ENCODE data around the gene MAP7.

DNA sequence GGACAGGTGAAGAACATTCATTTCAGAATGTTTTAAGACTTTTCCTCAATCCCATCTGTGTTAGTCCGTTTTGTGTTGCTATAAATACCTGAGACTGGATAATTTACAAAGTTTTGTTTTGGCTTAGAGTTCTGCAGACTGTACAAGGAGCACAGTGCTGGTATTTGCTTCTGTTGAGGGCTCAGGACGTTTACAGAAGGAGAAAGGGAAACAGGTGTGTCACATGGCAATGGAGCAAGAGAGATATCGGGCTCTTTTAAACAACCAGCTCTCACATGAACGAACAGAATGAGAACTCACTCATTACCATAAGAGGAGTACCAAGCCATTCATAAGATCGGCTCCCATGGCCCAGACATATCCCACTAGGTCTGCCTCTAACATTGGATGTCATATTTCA is 16.7 kb downstream of the MAP7 start:
- no peak for TF ChIP-seq POLR2AphosphoS5 (IDR thresholded peaks at IDR 0.05; ENCODE audit: low read depth)
- TF ChIP-seq, protein P1, sequence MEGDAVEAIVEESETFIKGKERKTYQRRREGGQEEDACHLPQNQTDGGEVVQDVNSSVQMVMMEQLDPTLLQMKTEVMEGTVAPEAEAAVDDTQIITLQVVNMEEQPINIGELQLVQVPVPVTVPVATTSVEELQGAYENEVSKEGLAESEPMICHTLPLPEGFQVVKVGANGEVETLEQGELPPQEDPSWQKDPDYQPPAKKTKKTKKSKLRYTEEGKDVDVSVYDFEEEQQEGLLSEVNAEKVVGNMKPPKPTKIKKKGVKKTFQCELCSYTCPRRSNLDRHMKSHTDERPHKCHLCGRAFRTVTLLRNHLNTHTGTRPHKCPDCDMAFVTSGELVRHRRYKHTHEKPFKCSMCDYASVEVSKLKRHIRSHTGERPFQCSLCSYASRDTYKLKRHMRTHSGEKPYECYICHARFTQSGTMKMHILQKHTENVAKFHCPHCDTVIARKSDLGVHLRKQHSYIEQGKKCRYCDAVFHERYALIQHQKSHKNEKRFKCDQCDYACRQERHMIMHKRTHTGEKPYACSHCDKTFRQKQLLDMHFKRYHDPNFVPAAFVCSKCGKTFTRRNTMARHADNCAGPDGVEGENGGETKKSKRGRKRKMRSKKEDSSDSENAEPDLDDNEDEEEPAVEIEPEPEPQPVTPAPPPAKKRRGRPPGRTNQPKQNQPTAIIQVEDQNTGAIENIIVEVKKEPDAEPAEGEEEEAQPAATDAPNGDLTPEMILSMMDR (conservative IDR thresholded peaks at IDR 0.05; ENCODE audit: low read depth in 2 of 2): no peak
- TF ChIP-seq, protein P2, sequence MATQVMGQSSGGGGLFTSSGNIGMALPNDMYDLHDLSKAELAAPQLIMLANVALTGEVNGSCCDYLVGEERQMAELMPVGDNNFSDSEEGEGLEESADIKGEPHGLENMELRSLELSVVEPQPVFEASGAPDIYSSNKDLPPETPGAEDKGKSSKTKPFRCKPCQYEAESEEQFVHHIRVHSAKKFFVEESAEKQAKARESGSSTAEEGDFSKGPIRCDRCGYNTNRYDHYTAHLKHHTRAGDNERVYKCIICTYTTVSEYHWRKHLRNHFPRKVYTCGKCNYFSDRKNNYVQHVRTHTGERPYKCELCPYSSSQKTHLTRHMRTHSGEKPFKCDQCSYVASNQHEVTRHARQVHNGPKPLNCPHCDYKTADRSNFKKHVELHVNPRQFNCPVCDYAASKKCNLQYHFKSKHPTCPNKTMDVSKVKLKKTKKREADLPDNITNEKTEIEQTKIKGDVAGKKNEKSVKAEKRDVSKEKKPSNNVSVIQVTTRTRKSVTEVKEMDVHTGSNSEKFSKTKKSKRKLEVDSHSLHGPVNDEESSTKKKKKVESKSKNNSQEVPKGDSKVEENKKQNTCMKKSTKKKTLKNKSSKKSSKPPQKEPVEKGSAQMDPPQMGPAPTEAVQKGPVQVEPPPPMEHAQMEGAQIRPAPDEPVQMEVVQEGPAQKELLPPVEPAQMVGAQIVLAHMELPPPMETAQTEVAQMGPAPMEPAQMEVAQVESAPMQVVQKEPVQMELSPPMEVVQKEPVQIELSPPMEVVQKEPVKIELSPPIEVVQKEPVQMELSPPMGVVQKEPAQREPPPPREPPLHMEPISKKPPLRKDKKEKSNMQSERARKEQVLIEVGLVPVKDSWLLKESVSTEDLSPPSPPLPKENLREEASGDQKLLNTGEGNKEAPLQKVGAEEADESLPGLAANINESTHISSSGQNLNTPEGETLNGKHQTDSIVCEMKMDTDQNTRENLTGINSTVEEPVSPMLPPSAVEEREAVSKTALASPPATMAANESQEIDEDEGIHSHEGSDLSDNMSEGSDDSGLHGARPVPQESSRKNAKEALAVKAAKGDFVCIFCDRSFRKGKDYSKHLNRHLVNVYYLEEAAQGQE (IDR thresholded peaks at IDR 0.05; ENCODE audit: unreplicated experiment): no peak
- TF ChIP-seq EZH2phosphoT487 (IDR thresholded peaks at IDR 0.05; ENCODE audit: unreplicated experiment): no peak
- TF ChIP-seq, protein P3, sequence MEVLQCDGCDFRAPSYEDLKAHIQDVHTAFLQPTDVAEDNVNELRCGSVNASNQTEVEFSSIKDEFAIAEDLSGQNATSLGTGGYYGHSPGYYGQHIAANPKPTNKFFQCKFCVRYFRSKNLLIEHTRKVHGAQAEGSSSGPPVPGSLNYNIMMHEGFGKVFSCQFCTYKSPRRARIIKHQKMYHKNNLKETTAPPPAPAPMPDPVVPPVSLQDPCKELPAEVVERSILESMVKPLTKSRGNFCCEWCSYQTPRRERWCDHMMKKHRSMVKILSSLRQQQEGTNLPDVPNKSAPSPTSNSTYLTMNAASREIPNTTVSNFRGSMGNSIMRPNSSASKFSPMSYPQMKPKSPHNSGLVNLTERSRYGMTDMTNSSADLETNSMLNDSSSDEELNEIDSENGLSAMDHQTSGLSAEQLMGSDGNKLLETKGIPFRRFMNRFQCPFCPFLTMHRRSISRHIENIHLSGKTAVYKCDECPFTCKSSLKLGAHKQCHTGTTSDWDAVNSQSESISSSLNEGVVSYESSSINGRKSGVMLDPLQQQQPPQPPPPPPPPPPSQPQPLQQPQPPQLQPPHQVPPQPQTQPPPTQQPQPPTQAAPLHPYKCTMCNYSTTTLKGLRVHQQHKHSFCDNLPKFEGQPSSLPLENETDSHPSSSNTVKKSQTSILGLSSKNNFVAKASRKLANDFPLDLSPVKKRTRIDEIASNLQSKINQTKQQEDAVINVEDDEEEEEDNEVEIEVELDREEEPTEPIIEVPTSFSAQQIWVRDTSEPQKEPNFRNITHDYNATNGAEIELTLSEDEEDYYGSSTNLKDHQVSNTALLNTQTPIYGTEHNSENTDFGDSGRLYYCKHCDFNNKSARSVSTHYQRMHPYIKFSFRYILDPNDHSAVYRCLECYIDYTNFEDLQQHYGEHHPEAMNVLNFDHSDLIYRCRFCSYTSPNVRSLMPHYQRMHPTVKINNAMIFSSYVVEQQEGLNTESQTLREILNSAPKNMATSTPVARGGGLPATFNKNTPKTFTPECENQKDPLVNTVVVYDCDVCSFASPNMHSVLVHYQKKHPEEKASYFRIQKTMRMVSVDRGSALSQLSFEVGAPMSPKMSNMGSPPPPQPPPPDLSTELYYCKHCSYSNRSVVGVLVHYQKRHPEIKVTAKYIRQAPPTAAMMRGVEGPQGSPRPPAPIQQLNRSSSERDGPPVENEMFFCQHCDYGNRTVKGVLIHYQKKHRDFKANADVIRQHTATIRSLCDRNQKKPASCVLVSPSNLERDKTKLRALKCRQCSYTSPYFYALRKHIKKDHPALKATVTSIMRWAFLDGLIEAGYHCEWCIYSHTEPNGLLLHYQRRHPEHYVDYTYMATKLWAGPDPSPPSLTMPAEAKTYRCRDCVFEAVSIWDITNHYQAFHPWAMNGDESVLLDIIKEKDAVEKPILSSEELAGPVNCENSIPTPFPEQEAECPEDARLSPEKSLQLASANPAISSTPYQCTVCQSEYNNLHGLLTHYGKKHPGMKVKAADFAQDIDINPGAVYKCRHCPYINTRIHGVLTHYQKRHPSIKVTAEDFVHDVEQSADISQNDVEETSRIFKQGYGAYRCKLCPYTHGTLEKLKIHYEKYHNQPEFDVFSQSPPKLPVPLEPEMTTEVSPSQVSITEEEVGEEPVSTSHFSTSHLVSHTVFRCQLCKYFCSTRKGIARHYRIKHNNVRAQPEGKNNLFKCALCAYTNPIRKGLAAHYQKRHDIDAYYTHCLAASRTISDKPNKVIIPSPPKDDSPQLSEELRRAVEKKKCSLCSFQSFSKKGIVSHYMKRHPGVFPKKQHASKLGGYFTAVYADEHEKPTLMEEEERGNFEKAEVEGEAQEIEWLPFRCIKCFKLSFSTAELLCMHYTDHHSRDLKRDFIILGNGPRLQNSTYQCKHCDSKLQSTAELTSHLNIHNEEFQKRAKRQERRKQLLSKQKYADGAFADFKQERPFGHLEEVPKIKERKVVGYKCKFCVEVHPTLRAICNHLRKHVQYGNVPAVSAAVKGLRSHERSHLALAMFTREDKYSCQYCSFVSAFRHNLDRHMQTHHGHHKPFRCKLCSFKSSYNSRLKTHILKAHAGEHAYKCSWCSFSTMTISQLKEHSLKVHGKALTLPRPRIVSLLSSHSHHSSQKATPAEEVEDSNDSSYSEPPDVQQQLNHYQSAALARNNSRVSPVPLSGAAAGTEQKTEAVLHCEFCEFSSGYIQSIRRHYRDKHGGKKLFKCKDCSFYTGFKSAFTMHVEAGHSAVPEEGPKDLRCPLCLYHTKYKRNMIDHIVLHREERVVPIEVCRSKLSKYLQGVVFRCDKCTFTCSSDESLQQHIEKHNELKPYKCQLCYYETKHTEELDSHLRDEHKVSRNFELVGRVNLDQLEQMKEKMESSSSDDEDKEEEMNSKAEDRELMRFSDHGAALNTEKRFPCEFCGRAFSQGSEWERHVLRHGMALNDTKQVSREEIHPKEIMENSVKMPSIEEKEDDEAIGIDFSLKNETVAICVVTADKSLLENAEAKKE (CRISPR knock-in tag; IDR thresholded peaks at IDR 0.05): no peak
- TF ChIP-seq EZH2 (IDR thresholded peaks at IDR 0.05; ENCODE audit: low read depth, unreplicated experiment): no peak
- no peak for TF ChIP-seq ZNF331 (CRISPR knock-in tag; IDR thresholded peaks at IDR 0.05; ENCODE audit: low read depth)
- no peak for TF ChIP-seq NANOG (IDR thresholded peaks at IDR 0.05; ENCODE audit: borderline replicate concordance)
- TF ChIP-seq, protein P4, sequence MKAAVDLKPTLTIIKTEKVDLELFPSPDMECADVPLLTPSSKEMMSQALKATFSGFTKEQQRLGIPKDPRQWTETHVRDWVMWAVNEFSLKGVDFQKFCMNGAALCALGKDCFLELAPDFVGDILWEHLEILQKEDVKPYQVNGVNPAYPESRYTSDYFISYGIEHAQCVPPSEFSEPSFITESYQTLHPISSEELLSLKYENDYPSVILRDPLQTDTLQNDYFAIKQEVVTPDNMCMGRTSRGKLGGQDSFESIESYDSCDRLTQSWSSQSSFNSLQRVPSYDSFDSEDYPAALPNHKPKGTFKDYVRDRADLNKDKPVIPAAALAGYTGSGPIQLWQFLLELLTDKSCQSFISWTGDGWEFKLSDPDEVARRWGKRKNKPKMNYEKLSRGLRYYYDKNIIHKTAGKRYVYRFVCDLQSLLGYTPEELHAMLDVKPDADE (IDR thresholded peaks at IDR 0.05): no peak
- TF ChIP-seq JUNB (IDR thresholded peaks at IDR 0.05; ENCODE audit: unreplicated experiment): no peak
- TF ChIP-seq CREB1 (CRISPR knock-in tag; IDR thresholded peaks at IDR 0.05; ENCODE audit: low read depth): no peak
- no peak for TF ChIP-seq ZNF114 (CRISPR knock-in tag; IDR thresholded peaks at IDR 0.05)
- no peak for TF ChIP-seq STAT1 (IDR thresholded peaks at IDR 0.05; ENCODE audit: unreplicated experiment)
